KMS-11 (cell line): ENCODE data around the gene ATXN2.

Experiments
- H2AFZ ChIP-seq: fragments of 200-600 bp; sonication (generic); 2 replicates; pipeline ENCODE4 v1.6.1; 2016; ENCODE audit warnings: antibody characterized with exemption, mixed run types, low read depth
- H3K27ac ChIP-seq: fragments of 200-600 bp; sonication (generic); 2 replicates; pipeline ENCODE4 v1.6.1; 2016; ENCODE audit warnings: mild to moderate bottlenecking, mixed run types
- H3K27me3 ChIP-seq: fragments of 200-600 bp; sonication (generic); 2 replicates; pipeline ENCODE4 v1.6.1; 2017; ENCODE audit warnings: mild to moderate bottlenecking, low read depth, mixed run types, moderate library complexity; ENCODE audit not compliant: insufficient read depth
- H3K36me3 ChIP-seq: fragments of 200-600 bp; sonication (generic); 2 replicates; pipeline ENCODE4 v1.6.1; 2017; ENCODE audit warnings: mild to moderate bottlenecking, mixed run types; ENCODE audit not compliant: insufficient read depth
- H3K4me1 ChIP-seq: fragments of 200-600 bp; sonication (generic); 2 replicates; pipeline ENCODE4 v1.6.1; 2016; ENCODE audit warnings: mild to moderate bottlenecking, low read depth, mixed run types; ENCODE audit not compliant: poor library complexity, severe bottlenecking
- H3K4me2 ChIP-seq: fragments of 200-600 bp; sonication (generic); 2 replicates; pipeline ENCODE4 v1.7.0; 2016; ENCODE audit warnings: mild to moderate bottlenecking, mixed run types
- H3K4me3 ChIP-seq: fragments of 200-600 bp; sonication (generic); IDR thresholded peaks from 2 replicates; pipeline ENCODE4 v1.6.1; 2017; ENCODE audit warnings: low read depth, low read length, mixed read lengths; ENCODE audit not compliant: insufficient read depth
- H3K79me2 ChIP-seq: fragments of 200-600 bp; sonication (generic); 2 replicates; pipeline ENCODE4 v1.6.1; 2016; ENCODE audit warnings: low read depth, mixed run types; ENCODE audit not compliant: insufficient read depth
- H3K9ac ChIP-seq: fragments of 200-600 bp; sonication (generic); 2 replicates; pipeline ENCODE4 v1.6.1; 2016; ENCODE audit warnings: mild to moderate bottlenecking, mixed run types
- H4K20me1 ChIP-seq: fragments of 200-600 bp; sonication (generic); 2 replicates; pipeline ENCODE4 v1.6.1; 2016; ENCODE audit warnings: mild to moderate bottlenecking, mixed run types; ENCODE audit not compliant: insufficient read depth
- CTCF ChIP-seq: fragments of 200-600 bp; sonication (generic); conservative IDR thresholded peaks from 2 replicates; pipeline ENCODE4 v1.6.1; 2017; ENCODE audit warnings: low read depth, mild to moderate bottlenecking, antibody characterized with exemption, low read length, moderate library complexity, mixed read lengths

The ATXN2 gene

GRCh38 chr12:111544032-111544431 lies 55.1 kb downstream of the ATXN2 start:
- Histone ChIP-seq H3K9ac (no peak overlapping the region), H3K4me2 (no peak overlapping the region), H3K27ac (no peak overlapping the region), H2AFZ (no peak overlapping the region), H3K4me3 (no peak overlapping the region), H3K27me3 (no peaks in the 10 kb centered on the region), H3K36me3 (no peaks in the 10 kb centered on the region), H4K20me1 (no peaks in the 10 kb centered on the region), H3K4me1 (no peaks in the 10 kb centered on the region), H3K79me2 (no peaks in the 10 kb centered on the region)
- no peak for TF ChIP-seq CTCF

GRCh38 chr12:111532751-111533150 lies 66.4 kb downstream of the ATXN2 start:
- Histone ChIP-seq H3K9ac (no peak overlapping the region), H3K4me3 (no peak overlapping the region), H2AFZ (no peak overlapping the region), H3K79me2 (no peaks in the 10 kb centered on the region), H3K4me1 (no peaks in the 10 kb centered on the region), H4K20me1 (no peaks in the 10 kb centered on the region), H3K4me2 (no peak overlapping the region), H3K27ac (no peak overlapping the region), H3K27me3 (no peaks in the 10 kb centered on the region), H3K36me3 (no peaks in the 10 kb centered on the region)
- no peak for TF ChIP-seq CTCF

- Histone ChIP-seq H3K4me1 (no peaks in the 10 kb centered on the region), H3K79me2 (no peaks in the 10 kb centered on the region), H3K4me2 (no peak overlapping the region), H3K4me3 (no peak overlapping the region), H3K27me3 (no peaks in the 10 kb centered on the region), H3K27ac (no peak overlapping the region), H3K9ac (no peak overlapping the region), H2AFZ (no peak overlapping the region), H4K20me1 (no peaks in the 10 kb centered on the region), H3K36me3 (no peaks in the 10 kb centered on the region)
- TF ChIP-seq CTCF = peak; percentile 75
These were observed 69.4 kb downstream of the ATXN2 start for GRCh38 chr12:111529424-111530368.

GRCh38 chr12:111523587-111524167 lies 75.4 kb downstream of the ATXN2 start:
- Histone ChIP-seq H3K36me3 (no peaks in the 10 kb centered on the region), H3K4me3 (no peak overlapping the region), H3K4me2 (no peak overlapping the region), H3K9ac (no peak overlapping the region), H4K20me1 (no peaks in the 10 kb centered on the region), H3K4me1 (no peaks in the 10 kb centered on the region), H2AFZ (no peak overlapping the region), H3K79me2 (no peaks in the 10 kb centered on the region), H3K27me3 (no peaks in the 10 kb centered on the region), H3K27ac (no peak overlapping the region)
- TF ChIP-seq CTCF = no peak
